Gastroesophageal sphincter (tissue), 3 donors: ENCODE measurements around the gene AATK.

Source experiments
- CTCF ChIP-seq, 4 experiments: fragments of 200-600 bp in 2 of 4; fragments of 450-650 bp in 2 of 4; sonication (generic) in 1 of 4; IDR thresholded peaks; one replicate each; pipeline ENCODE4 v1.5.1; 2017 to 2019; ENCODE audit warnings: antibody characterized with exemption in 4 of 4, mild to moderate bottlenecking in 2 of 4, moderate library complexity in 2 of 4
- EP300 ChIP-seq: sonication (generic); formaldehyde crosslinking; IDR thresholded peaks from one replicate; pipeline ENCODE4 v1.6.1; 2017; ENCODE audit warnings: antibody characterized with exemption, mild to moderate bottlenecking
- POLR2AphosphoS5 ChIP-seq: sonication (generic); formaldehyde crosslinking; IDR thresholded peaks from one replicate; pipeline ENCODE4 v1.6.1; 2017; ENCODE audit warnings: antibody characterized with exemption

GRCh38 chr17:81096741-81097133 is 69.3 kb downstream of the AATK start:
- TF ChIP-seq CTCF (IDR thresholded peaks at IDR 0.05) (no peak), EP300 (no peak), POLR2AphosphoS5 (no peak)
